Transverse colon (tissue), 4 donors: ENCODE measurements around the gene NETO2.

ENCODE experiments used
- CTCF ChIP-seq, 5 experiments: fragments of 200-600 bp in 3 of 5; fragments of 450-650 bp in 2 of 5; sonication (generic) in 3 of 5; IDR thresholded peaks; 1 replicate in 2 of 5; 2 replicates in 3 of 5; pipeline ENCODE4 v1.5.1; 2016 to 2017; ENCODE audit warnings: antibody characterized with exemption in 5 of 5, inconsistent platforms in 3 of 5, mild to moderate bottlenecking in 2 of 5, moderate library complexity in 1 of 5
- POLR2A ChIP-seq: fragments of 450-650 bp; IDR thresholded peaks from one replicate; pipeline ENCODE4 v1.6.1; 2016; ENCODE audit warnings: antibody characterized with exemption, mild to moderate bottlenecking, moderate library complexity
- POLR2AphosphoS5 ChIP-seq, 3 donors: sonication (generic); formaldehyde crosslinking; IDR thresholded peaks; one replicate each; pipeline ENCODE4 v1.6.1; 2016; ENCODE audit warnings: antibody characterized with exemption in 3 of 3

- TF ChIP-seq POLR2A: no peak
- TF ChIP-seq CTCF (IDR thresholded peaks at IDR 0.05): no peak
- TF ChIP-seq POLR2AphosphoS5 (IDR thresholded peaks at IDR 0.05): no peak
Measured at GRCh38 chr16:47073223-47074155, 70.3 kb downstream of the NETO2 start.
